HS-27A (cell line): ENCODE results near the gene SLC25A43.

Source experiments
- DNase-seq: peaks from one replicate; pipeline ENCODE4 v3.0.0-alpha.2; 2012; ENCODE audit warnings: low read depth, missing footprints

The SLC25A43 gene

GRCh38 chrX:119500061-119500800 is 101.1 kb downstream of the SLC25A43 start:
- DNase-seq, result no peak

GRCh38 chrX:119501511-119502148 is 102.5 kb downstream of the SLC25A43 start:
- DNase-seq, result no peak

- DNase-seq, result no peak
These were observed 103.8 kb downstream of the SLC25A43 start for GRCh38 chrX:119502727-119503483.

- peak; percentile 68 for DNase-seq
These were observed 104.3 kb downstream of the SLC25A43 start for GRCh38 chrX:119503484-119503861.
